Dermis microvascular lymphatic vessel endothelial cell (primary cell): ENCODE results near the gene DENND4B. TPM values are rescaled to one million over a fixed set of nuclear protein-coding genes. Genes with fewer than 3 reads are reported as not detected.
A peak's percentile ranks its signal among the peaks of the same experiment; 100 is the strongest.

Source experiments
- DNase-seq, 2 donors: peaks; one replicate each; pipeline versions ENCODE4 v3.0.0 to v3.0.0-alpha.2; 2010; ENCODE audit warnings: low read depth in 2 of 2
- total RNA-seq: library from RNA; depleted of rRNA; stranded (reverse); fragments of >200 nt; gene quantifications from 2 replicates; pipeline ENCODE4 v1.2.1, GENCODE V29; 2014

The DENND4B gene
- total RNA-seq, 1 donor from 2014 or later = 6.7 TPM

DNA sequence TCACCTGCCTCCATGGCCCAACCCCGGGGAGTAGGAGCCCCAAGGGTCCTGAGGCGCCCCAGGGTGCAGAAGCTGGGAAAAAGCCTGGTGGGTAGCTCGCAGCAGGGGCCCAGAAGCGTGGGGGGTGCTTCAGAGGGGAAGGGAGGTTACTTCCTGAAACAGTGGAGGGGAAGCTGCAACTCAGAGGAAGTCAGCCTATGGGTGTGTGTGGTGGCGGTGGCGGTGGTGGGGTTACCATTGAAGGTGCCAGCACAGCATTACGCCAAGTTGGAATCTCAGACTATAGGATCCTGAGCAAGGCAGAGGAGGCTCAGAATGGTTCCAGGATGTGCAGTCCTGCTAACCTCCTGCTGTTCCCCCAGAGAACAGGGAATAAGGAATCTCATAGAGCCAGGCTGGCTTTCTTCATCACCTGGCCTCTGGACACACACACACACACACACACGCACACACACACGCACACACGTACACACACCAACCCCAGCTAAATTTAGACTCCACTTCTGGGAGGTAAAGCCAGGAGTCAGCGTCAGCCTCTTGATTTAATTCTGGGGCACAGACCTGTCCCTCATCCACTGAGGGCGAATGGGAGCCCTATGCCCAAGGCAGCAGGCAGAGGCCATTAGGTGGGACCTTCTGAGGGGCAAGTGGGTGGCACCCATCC, 1.3 kb downstream of the DENND4B start:
- DNase-seq = peak; percentile 36 to 53

DNA sequence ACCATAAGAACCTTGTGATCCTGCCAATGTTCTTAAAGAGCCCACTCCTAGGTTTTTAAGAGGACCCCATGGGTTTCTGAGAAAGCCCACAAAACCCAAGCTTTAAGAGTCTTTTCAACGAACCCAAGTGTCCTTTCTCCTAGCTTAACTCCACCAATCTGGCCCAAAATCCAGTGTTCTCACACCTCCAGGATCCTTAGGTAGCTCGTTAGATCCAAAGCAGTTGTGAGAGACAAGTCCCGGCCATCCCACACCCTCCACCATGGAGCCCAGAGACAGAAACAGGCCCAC, 1.7 kb downstream of the DENND4B start:
- DNase-seq = no peak

DNA sequence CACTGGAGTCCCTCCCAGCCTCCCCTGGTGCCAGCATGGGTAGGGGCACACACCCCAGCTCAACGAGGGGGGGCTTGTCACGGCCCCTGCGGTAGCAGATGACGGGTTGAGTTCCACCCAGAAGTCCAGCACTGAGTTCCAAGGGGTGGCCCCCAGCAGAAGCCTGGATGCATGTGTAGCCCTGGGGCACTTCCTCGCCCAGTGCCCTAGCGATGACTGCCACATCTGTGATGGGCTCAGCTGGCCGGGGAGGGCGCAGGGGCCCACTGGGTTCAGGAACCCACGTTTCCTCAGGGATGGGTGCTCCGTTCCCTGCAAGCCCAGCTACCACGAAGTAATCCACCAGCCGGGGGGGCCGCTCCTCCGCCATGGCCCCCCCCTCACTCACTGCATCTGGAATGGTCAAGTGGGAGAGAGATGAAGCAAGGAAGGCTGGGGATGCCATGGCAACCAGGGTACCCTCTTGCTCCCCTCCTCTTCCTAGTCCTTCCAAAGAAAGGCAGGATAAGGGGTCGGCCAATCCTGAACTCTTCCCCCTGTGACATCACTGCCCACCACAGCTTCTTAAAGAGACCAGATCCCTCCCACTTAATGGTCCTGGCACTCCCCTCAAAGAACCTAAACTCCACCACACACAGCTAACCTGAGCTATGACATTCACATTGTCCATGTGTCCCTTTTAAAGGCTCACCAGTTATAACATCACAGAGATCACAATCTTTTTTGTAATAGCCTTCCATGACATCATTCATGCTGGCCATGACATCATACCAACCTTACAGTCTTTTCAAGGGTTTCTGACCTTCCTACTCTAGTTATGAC, 2.3 kb downstream of the DENND4B start:
- DNase-seq = no peak

DNA sequence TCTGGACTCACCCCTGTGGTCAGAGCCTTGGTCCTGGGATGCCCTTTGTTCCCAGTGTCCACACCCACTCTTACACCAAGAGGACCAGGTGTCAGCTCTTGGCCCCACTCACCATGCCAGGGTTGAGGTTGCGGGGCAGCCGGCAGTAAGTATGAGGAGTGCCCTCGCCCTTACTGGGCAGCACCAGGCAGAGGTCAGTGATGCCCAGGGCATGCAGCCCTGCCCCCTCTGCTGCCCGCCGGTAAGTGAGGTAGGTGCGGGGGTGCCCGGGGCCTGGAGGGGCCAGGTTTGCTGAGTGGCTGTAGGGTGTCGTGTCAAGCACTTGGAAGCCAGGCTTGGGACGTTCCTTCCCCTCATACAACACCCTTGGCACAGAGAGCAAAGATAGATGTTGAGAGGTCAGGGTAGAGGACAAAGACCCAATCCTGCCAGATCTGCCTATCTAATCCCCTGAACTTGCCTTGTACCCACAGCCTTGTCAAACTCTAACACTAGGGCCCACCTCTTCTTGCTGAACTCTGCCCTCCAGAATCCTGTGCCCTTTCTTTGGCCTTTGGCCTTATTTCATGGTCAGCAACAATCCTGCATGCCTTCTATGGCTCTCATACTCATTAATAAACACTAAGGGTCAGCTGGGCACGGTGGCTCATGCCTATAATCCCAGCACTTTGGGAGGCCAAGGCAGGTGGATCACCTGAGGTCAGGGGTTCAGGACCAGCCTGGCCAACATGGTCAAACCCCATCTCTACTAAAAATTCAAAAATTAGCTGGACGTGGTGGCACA, 3.6 kb downstream of the DENND4B start:
- DNase-seq = no peak

DNA sequence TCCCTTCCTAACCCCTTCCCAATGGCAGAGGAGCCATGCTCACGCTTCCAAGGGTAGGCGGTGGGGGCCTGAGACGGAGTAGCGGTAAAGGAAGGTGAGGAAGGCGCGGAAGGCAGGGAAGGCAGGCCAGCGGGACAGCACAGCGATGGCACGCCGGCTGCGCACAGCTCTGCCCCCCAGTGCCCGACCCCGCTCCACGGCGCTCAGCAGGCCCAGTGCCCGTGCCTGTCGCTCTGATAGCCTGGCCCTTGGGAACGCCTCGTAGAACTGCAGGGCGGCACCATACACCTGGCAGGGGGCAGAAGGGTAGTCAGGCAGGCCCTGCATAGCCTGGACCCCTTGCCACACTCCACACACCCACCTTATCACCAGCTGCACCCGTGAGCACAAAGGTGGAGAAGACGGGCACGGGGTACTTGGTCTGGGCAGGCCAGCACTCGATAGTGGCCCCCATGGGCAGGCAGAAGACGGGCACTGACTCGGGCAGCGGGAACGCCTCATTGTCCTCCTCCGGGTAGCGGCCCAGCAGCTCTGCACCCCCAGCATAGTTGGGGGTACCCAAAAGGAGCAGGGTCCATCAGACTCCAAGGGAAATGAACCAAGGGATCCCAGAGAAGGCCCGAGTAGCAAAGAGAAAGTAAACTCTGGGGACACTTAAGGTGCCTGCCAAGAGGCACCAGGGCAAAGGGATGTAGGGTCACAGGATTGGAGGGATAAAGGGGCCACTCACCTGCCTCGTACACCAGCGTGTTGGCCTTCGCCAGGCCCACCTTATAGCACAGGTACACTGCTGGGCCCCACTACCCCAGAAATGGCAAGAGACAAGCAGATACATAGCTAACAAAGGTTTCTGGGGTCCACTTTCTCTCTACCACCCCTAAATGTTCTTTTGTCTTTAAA, 4.4 kb downstream of the DENND4B start:
- DNase-seq = no peak

DNA sequence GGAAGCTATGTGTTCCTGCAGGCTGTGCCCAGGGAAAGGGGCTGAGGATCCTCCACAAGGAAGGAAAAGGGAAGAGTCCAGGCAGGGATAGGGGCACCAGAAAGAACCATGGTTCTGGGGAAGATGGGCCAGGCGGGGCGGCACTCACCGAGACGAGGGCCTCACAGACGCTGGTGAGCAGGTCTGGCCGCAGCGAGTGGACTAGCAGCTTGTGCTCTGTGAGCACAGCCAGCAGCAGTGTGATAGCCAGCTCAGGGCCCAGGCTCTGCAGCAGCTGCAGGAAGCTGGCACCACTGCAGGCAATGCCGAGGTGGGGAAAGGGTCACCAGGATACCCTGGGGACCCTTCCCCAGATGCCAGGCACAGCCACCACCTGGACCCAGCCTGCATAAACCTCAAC, 5.8 kb downstream of the DENND4B start:
- DNase-seq = no peak

DNA sequence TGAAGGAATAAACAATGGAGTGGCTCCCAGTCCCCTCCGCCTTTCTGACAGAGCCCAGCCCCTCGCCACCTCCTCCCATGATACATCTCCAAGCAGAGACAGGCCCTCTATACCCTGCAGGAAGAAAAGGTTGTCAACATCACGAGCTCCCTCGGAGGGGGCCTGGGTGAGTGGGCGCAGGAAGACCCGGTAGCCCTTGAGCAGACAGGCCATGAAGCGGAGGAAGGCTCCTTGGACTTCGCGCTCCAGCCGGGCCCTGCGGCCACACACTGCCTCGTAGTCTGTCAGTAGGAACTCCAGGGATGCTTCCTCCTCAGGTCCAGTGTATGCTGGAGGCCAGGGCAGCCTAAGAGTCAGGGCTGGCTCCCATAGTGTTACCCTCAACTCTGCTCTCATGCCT, 7.0 kb downstream of the DENND4B start:
- no peak for DNase-seq

DNA sequence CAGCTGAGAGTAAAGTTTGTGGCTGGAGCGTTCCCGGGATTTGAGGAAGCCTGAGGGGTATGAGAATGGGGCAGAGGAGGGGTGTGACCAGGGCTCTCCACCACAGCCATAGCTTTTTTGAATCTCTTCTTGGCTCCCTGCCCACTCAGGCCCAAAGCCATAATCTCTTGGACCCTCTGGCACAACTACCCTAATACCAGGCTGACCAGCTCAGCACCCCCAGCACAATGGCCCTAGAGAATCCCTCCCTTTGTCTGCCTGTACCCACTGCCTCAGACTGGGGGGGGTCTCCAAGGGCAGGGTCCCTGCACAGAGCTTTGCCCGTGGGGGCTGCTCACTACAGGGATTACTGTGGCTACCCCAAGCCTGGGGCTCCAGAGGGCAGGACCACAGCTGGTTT, 7.5 kb downstream of the DENND4B start:
- DNase-seq = no peak

DNA sequence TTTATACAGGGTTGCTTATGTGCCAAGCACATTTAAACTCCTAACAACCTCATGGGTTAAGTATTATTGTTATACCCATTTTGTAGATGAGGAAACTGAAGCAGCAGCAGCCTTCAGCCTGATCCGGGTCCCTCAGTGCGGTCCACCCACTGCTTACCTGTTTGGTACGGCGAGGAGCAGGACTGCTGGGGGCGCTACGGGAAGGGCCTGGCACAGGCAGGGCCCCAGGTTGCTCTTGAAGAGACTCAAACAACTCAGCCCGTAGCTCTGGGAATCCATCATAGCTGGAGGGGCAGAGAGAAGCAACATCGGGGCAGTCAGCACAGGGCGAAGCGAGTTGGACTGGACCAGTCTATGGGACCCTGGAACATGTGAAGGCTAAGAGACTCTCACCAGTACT, 9.2 kb downstream of the DENND4B start:
- no peak for DNase-seq

DNA sequence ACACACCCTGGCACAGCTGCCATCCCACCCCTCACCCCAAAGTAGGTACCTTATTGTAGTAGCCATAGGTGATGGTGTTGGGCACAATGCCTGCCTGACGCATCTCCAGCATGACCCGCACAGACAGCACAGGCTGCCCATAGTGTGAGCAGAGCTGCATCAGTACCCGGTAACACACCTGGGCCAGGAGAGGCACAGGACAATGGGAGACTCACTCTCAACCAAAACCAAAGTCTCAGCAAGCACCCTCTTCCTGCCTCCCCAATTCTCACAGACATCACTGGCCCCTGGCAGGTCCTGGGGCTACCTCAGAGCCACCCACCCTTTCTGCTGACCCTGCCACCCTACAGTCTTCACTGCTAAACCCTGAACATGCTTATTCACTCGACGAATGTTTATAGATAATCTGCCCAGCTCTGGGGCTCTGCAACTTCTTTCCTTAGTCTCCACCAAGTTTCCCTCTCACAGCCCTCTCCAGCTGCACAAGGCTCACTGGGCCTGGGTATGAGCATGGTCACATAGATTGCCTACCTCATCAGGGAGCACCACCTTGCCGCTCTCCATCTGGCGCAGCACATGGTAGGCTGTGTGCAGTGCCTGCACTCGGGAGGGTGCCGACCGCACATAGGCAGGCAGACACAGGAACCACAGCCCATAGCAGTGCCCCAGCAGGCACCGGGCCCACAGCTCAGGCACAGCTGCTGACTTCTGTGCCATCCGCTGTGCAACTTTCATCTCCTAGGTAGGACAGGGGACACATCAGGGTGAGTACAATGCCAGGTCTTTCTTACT, 10.3 kb downstream of the DENND4B start:
- DNase-seq = no peak

DNA sequence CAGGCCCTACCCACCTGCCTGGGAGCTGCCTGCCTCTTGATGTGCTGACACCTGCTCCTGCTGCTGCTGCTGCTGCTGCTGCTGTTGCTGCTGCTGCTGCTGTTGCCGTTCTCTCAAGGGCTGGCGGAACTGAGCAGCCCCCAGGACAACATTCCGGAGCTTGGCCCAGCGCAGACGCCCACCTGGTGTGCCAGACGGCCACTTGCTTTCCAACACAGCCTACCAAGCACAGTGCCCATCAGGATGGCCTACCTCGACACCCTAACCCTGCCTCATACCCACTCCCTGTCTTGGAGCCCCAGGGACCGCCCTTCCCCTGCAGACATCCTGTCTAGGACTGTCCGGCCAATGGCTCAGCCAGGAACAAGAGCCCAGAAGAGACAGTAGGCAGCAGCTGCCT, 11.8 kb downstream of the DENND4B start:
- DNase-seq = no peak

DNA sequence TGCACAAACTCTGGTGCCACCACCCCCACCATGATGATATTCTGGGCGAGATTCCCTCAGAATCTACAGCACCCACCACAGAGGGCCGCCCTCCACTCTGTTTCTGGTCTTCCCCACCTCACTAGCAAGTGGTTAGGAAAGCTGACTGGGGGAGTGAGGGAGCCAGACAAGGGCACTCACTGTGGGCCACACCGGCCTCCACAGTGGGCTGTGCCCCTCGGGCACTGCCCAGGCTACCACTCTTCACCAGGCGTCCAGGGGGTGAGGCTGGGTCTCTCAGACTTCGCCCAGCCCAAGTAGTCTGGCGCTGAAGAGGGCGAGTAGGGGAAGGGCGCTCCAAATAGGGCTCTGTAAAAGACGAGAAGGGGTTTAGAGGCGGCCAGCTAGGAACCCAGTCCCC, 12.6 kb downstream of the DENND4B start:
- no peak for DNase-seq

DNA sequence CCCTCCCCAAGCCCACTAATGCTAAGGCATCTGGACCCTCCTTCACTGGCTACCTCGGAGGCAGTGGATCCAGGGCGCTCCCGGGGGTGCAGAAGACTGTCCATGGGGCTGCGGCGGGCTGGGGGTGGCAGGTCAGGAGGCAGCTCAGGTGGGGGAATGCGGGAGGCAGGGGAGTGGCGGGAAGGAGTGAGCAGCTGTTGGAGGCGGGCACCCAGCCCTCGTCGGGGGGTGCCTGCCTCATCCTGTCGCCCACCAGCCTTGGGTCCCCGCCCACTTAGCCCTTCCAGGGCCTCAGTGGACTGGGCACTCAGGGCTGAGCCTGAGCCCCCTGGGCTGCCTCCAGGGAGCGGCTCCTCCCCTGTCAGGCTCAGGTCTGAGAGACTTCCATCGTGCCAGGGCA, 13.1 kb downstream of the DENND4B start:
- no peak for DNase-seq

DNA sequence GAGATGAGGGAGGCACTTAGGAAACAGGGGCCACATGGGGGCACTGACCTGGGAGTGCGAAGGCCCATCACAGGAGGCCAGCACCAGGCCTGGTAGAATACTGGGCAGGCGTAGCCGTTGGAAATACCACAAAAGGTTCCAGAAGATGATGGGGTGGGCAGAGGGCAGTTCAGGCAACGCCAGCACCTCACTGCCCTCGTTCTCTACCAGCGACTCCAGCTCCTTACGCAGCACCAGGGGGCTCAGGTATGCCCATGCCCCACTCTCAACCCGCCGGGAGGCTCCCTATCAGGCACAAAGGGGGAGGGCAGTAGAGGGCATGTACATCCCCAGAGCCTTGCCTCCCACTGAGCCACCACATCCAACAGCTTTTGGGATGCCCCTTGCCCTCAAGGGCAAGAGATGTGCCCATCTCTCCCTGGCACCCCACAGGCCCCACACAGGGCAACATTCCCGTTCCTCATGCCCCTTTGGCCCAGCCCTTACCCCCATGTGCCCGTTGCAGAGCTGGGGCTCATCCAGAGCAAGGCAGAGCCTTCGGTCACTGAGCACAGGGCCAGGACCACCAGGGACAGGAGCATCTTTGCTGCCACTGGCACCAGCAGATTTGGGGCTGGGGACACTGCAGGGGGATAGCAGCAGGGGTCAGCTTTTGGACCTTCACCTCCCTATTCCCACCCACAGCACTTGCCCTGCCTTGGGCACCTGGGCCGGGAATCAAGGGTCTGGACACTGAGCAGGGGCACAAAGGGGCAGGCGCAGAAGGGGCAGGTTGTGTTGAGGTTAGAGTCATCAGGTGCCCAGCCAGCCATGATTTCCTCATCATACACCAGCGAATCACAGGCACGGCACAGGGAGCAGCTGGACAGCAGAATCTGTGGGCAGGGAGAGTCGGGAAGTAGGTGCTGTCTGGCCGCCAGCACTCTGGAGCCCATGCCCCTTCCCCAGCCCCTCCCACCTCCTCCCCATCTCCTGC, 14.1 kb downstream of the DENND4B start:
- DNase-seq = no peak

DNA sequence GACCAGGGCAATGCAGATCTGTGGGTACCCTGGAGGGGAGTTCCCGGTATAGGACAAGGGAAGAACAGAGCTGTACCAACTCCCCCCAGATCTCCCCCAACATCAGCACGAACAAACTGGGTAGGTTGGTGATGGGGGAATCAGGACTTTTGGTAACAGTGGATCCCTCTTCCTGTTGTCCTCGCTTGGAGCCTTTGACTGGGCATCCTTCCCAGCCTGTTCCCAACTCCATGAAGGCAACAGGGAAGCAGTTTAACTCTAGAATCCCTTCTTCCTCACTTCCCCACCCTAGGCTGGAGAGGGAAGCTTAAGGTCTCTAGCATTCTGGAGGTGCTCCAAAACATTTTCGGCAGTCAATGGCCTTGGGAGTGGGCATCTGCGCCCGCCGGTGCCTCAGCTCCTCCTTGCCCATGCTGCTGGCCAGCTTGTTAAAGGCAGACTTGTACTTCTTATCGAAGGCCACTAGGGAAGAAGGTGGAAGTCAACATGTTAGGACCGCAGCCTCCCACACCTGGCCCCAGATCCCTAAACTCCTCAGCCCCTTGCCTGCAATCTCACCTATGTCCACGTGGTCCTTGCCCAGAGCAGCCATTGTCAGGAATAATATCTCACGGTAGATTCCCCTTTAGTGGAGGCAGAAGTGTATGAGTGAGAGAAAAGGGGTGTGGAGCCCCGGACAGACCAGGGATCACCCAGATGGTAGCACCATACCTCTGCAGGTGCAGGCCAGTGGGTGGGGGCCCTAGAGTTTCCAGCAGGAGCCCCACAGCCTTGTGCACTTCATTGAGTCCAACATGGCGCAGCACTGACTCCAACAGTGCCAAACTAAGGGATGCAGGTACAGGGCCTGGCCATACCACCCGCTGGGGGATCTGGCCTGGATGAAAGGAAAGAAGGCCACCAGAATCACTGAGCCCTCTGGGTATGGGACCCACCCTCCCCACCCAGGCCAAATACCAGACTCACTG, 16.3 kb downstream of the DENND4B start:
- no peak for DNase-seq

DNA sequence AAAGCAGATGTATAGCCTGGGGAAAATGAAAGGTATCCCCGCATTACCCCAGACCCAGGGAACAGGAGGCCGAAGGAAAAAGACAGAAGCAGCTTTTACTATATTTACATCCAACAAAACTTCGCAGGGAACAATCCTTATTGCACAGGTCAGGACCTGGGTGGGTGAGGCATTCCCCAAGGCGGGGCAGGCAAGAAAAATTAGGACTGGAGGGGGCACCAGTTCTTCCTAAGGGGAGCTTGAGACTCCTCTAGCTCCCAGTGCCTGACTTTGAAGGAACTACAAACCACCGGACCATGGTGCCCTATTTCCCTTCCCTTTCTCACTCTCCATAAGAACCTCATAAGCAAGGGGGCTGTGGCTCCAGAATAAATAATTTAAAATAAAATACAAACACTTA, 17.1 kb downstream of the DENND4B start:
- DNase-seq = no peak

DNA sequence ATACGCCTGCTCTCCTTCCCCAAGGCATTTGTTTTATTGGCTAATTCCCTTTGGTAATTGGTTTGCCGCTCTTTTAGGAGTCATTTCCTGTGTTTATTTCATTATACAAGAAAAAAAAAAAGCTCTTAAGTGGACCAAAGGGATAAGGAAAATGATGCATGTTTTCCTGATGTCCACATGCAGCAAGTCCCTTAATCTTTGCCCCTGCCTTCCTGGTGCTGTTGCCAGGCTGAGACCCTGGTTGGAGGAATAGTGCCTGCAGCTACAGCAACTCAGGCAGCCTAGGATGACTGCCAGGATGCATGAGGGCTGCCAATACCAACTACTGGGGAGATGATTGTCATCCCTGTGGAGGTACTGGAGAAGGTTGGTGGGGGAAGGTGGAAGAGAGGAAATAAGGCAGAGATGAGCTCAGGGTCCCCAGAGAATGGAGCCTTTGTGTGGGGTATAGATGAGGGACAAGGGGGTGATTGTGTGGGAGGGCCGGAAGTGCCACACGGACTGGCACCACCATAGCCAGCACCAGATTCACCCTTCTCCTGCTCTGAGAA, 17.7 kb downstream of the DENND4B start:
- peak in 1 of 2 donors; percentile 74 for DNase-seq

DNA sequence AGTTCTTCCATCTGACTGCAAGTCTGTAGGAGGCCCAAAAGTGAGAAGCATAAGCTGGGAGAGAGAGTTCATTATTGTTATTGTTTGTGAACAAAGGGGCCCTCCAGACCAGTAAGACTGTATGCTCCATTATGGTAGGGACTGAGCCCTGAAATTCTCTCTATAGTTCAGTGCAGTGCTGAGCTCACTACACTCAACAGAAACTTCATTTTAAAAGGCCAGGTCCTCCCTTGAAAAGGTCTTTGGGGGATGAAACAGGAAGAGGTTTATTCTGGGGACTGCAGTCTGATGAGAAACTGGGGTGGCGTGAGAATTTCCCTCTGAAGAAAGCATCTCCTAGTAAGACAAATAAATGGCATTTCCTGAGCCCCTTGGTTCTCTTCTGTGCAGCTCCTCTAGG, 18.3 kb downstream of the DENND4B start:
- no peak for DNase-seq
